HepG2 (cell line): ENCODE measurements around the gene DCP2. TPM values are rescaled to one million over a fixed set of nuclear protein-coding genes. Genes with fewer than 3 reads are reported as not detected.

ENCODE experiments used
- AHR ChIP-seq: IDR thresholded peaks from 2 replicates; pipeline ENCODE4 v1.6.1; 2018; ENCODE audit warnings: missing genetic modification reagents, missing compliant biosample characterization
- FOXA3 ChIP-seq: IDR thresholded peaks from 2 replicates; pipeline ENCODE4 v1.6.1; 2016; ENCODE audit warnings: missing genetic modification reagents, missing compliant biosample characterization
- FOXO1 ChIP-seq: sonication (generic); formaldehyde crosslinking; IDR thresholded peaks from 2 replicates; pipeline ENCODE4 v1.4.0; 2020; ENCODE audit warnings: missing genetic modification reagents
- GABPB1 ChIP-seq: IDR thresholded peaks from 2 replicates; pipeline ENCODE4 v1.6.1; 2016; ENCODE audit warnings: mild to moderate bottlenecking, missing genetic modification reagents, moderate library complexity, missing compliant biosample characterization
- HOXA3 ChIP-seq: sonication (generic); formaldehyde crosslinking; IDR thresholded peaks from 2 replicates; pipeline ENCODE4 v1.5.0; 2020; ENCODE audit warnings: missing genetic modification reagents
- HOXD1 ChIP-seq: sonication (generic); formaldehyde crosslinking; IDR thresholded peaks from 2 replicates; pipeline ENCODE4 v1.5.0; 2020; ENCODE audit warnings: missing genetic modification reagents
- KAT2B ChIP-seq: fragments of 150-350 bp; IDR thresholded peaks from 2 replicates; pipeline ENCODE4 v1.6.1; 2014; ENCODE audit warnings: low read depth, low read length, borderline replicate concordance
- MBNL3 ChIP-seq: fragments of 250-450 bp; sonication (Bioruptor Pico); conservative IDR thresholded peaks from 2 replicates; pipeline ENCODE4 v1.8.0; 2022; ENCODE audit warnings: mild to moderate bottlenecking, inconsistent platforms
- MED13 ChIP-seq: sonication (generic); formaldehyde crosslinking; IDR thresholded peaks from 2 replicates; pipeline ENCODE4 v1.5.0; 2020; ENCODE audit warnings: missing genetic modification reagents
- MXD4 ChIP-seq: IDR thresholded peaks from 2 replicates; pipeline ENCODE4 v1.6.1; 2016; ENCODE audit warnings: mild to moderate bottlenecking, missing biosample characterization, missing genetic modification reagents
- NFIC ChIP-seq: IDR thresholded peaks from 2 replicates; pipeline ENCODE4 v1.6.1; 2012; ENCODE audit warnings: mild to moderate bottlenecking, low read length, inconsistent platforms
- NFYB ChIP-seq: sonication (generic); formaldehyde crosslinking; IDR thresholded peaks from 2 replicates; pipeline ENCODE4 v1.4.0; 2020; ENCODE audit warnings: missing genetic modification reagents
- NFYC ChIP-seq: IDR thresholded peaks from 2 replicates; pipeline ENCODE4 v1.6.1; 2016; ENCODE audit warnings: missing genetic modification reagents, missing compliant biosample characterization
- NR2F6 ChIP-seq, 2 experiments: IDR thresholded peaks; 2 replicates each; pipeline ENCODE4 v1.6.1; 2016; ENCODE audit warnings: antibody characterized with exemption in 1 of 2, mild to moderate bottlenecking in 1 of 2
- PHF8 ChIP-seq: sonication (generic); formaldehyde crosslinking; IDR thresholded peaks from 2 replicates; pipeline ENCODE4 v1.5.0; 2020; ENCODE audit warnings: missing genetic modification reagents
- RFXAP ChIP-seq: sonication (generic); formaldehyde crosslinking; IDR thresholded peaks from 2 replicates; pipeline ENCODE4 v1.4.0; 2020; ENCODE audit warnings: missing genetic modification reagents, borderline replicate concordance
- SCMH1 ChIP-seq: sonication (generic); formaldehyde crosslinking; IDR thresholded peaks from 2 replicates; pipeline ENCODE4 v1.9.0; 2021; ENCODE audit warnings: missing genetic modification reagents, mild to moderate bottlenecking, borderline replicate concordance
- SMAD1 ChIP-seq: sonication (generic); formaldehyde crosslinking; IDR thresholded peaks from 2 replicates; pipeline ENCODE4 v1.4.0; 2020; ENCODE audit warnings: missing genetic modification reagents, low read depth, mild to moderate bottlenecking, borderline replicate concordance
- SMC3 ChIP-seq: IDR thresholded peaks from 2 replicates; pipeline ENCODE4 v1.6.1; 2011; ENCODE audit warnings: low read length, improper control_type of control experiment
- TCF7 ChIP-seq: sonication (generic); IDR thresholded peaks from 2 replicates; pipeline ENCODE4 v1.6.1; 2016; ENCODE audit warnings: antibody characterized with exemption, low read depth
- TCF7L2 ChIP-seq: IDR thresholded peaks from 2 replicates; pipeline ENCODE4 v1.6.1; 2011; ENCODE audit warnings: mild to moderate bottlenecking, low read depth, low read length, moderate library complexity
- YEATS4 ChIP-seq: sonication (generic); formaldehyde crosslinking; IDR thresholded peaks from 2 replicates; pipeline ENCODE4 v1.4.0; 2020; ENCODE audit warnings: missing genetic modification reagents, borderline replicate concordance
- ZBTB1 ChIP-seq: sonication (generic); formaldehyde crosslinking; IDR thresholded peaks from 2 replicates; pipeline ENCODE4 v1.4.0; 2020; ENCODE audit warnings: missing genetic modification reagents, borderline replicate concordance
- ZIK1 ChIP-seq: sonication (generic); formaldehyde crosslinking; IDR thresholded peaks from 2 replicates; pipeline ENCODE4 v1.5.0; 2020; ENCODE audit warnings: mild to moderate bottlenecking, low read depth, missing genetic modification reagents, borderline replicate concordance
- ZNF317 ChIP-seq: sonication (generic); formaldehyde crosslinking; IDR thresholded peaks from 2 replicates; pipeline ENCODE4 v1.5.0; 2020; ENCODE audit warnings: mild to moderate bottlenecking, missing genetic modification reagents
- ZNF326 ChIP-seq: sonication (generic); formaldehyde crosslinking; IDR thresholded peaks from 2 replicates; pipeline ENCODE4 v1.4.0; 2020; ENCODE audit warnings: missing genetic modification reagents, borderline replicate concordance
- ZNF343 ChIP-seq: sonication (generic); formaldehyde crosslinking; IDR thresholded peaks from 2 replicates; pipeline ENCODE4 v1.4.0; 2020; ENCODE audit warnings: mild to moderate bottlenecking, missing genetic modification reagents
- ZNF382 ChIP-seq: sonication (generic); formaldehyde crosslinking; IDR thresholded peaks from 2 replicates; pipeline ENCODE4 v1.5.0; 2020; ENCODE audit warnings: missing genetic modification reagents, mild to moderate bottlenecking, borderline replicate concordance
- ZNF460 ChIP-seq: sonication (generic); formaldehyde crosslinking; IDR thresholded peaks from 2 replicates; pipeline ENCODE4 v1.5.1; 2020; ENCODE audit warnings: missing genetic modification reagents, mild to moderate bottlenecking, borderline replicate concordance
- ZNF557 ChIP-seq: sonication (generic); formaldehyde crosslinking; IDR thresholded peaks from 2 replicates; pipeline ENCODE4 v1.4.0; 2020; ENCODE audit warnings: missing genetic modification reagents
- ZNF629 ChIP-seq: sonication (generic); formaldehyde crosslinking; conservative IDR thresholded peaks from 2 replicates; pipeline ENCODE4 v1.5.0; 2020; ENCODE audit warnings: missing genetic modification reagents
- ZNF780A ChIP-seq: sonication (generic); formaldehyde crosslinking; IDR thresholded peaks from 2 replicates; pipeline ENCODE4 v1.8.0; 2022; ENCODE audit warnings: mild to moderate bottlenecking, missing genetic modification reagents, moderate library complexity
- ZNF792 ChIP-seq: IDR thresholded peaks from 2 replicates; pipeline ENCODE4 v1.6.1; 2016
- ZNF883 ChIP-seq: sonication (generic); formaldehyde crosslinking; IDR thresholded peaks from 2 replicates; pipeline ENCODE4 v1.5.1; 2020; ENCODE audit warnings: mild to moderate bottlenecking, missing genetic modification reagents; ENCODE audit errors: not compliant biosample characterization
- ZSCAN21 ChIP-seq: sonication (generic); formaldehyde crosslinking; IDR thresholded peaks from 2 replicates; pipeline ENCODE4 v1.8.0; 2022; ENCODE audit warnings: mild to moderate bottlenecking, missing genetic modification reagents, moderate library complexity, borderline replicate concordance
- ZSCAN25 ChIP-seq: sonication (generic); formaldehyde crosslinking; IDR thresholded peaks from 2 replicates; pipeline ENCODE4 v1.8.0; 2022; ENCODE audit warnings: mild to moderate bottlenecking, missing genetic modification reagents
- polyA plus RNA-seq, 8 experiments: library from polyadenylated mRNA; depleted of rRNA in 3 of 8; stranded (reverse) in 7 of 8; unstranded in 1 of 8; fragments of >200 nt; fragmentation: Illumina TruSeq in 4 of 8; extraction: Trizol in 4 of 8; gene quantifications; 2 replicates each; pipeline versions ENCODE4 v1.2.1 to v1.2.3, GENCODE V29; 2011 to 2016; ENCODE audit warnings: low read depth in 4 of 8, missing spikeins in 1 of 8, mixed read lengths in 1 of 8; ENCODE audit not compliant: insufficient read depth in 1 of 8
- total RNA-seq, 5 experiments: library from RNA; depleted of rRNA; stranded (reverse); fragments of >200 nt; fragmentation: Illumina TruSeq; extraction: Trizol; gene quantifications; 2 replicates each; pipeline ENCODE4 v1.2.3, GENCODE V29; 2016; ENCODE audit warnings: low read depth in 1 of 5

Gene DCP2
- total and polyA plus RNA-seq, 2 of the 13 experiments (the other 11 are each of a cell fraction or from before 2014, with no cell fraction given) = 16.2 to 63.4 TPM

- 0 out of 2 replicates have a peak, but pooled peaks have one; percentile 32 for TF ChIP-seq ZSCAN25 (CRISPR knock-in tag)
- TF ChIP-seq FOXO1 (CRISPR knock-in tag) = no peak
- peak; percentile 76 for TF ChIP-seq YEATS4
- TF ChIP-seq SCMH1 = no peak
- peak; percentile 98 for TF ChIP-seq RFXAP (CRISPR knock-in tag)
- no peak for TF ChIP-seq ZNF780A (CRISPR knock-in tag)
- TF ChIP-seq NFYC (CRISPR knock-in tag) = peak; percentile 98
- peak; percentile 35; the same call in 1 of the 2 replicates for TF ChIP-seq ZNF557
- TF ChIP-seq FOXA3 (CRISPR knock-in tag) = peak; percentile 52
- TF ChIP-seq ZNF343 (CRISPR knock-in tag) = 0 out of 2 replicates have a peak, but pooled peaks have one; percentile 21
- no peak for TF ChIP-seq NFIC
- TF ChIP-seq PHF8 (CRISPR knock-in tag) = peak; percentile 92
- TF ChIP-seq ZNF460 = no peak
- TF ChIP-seq MBNL3 (CRISPR knock-in tag) = no peak
- no peak for TF ChIP-seq ZNF382
- peak; percentile 55; the same call in 1 of the 2 replicates for TF ChIP-seq ZIK1 (CRISPR knock-in tag)
- no peak for TF ChIP-seq ZNF326 (CRISPR knock-in tag)
- no peak for TF ChIP-seq TCF7L2
- no peak; the same call in none of the 2 replicates for TF ChIP-seq ZNF317
- no peak for TF ChIP-seq ZSCAN21 (CRISPR knock-in tag)
- TF ChIP-seq SMC3 = no peak
- TF ChIP-seq HOXA3 = peak; percentile 44; the same call in 1 of the 2 replicates
- peak; percentile 85; the same call in 1 of the 2 replicates for TF ChIP-seq AHR (CRISPR knock-in tag)
- TF ChIP-seq ZNF883 (CRISPR knock-in tag) = peak; percentile 74
- peak; percentile 96 for TF ChIP-seq NFYB (CRISPR knock-in tag)
- TF ChIP-seq HOXD1 (CRISPR knock-in tag) = no peak
- peak; percentile 16; the same call in 1 of the 2 replicates for TF ChIP-seq ZNF629 (CRISPR knock-in tag)
- no peak for TF ChIP-seq TCF7
- TF ChIP-seq NR2F6 (IDR thresholded peaks at IDR 0.05) = no peak
- TF ChIP-seq NR2F6 (CRISPR knock-in tag; IDR thresholded peaks at IDR 0.05) = peak; percentile 5; the same call in 1 of the 2 replicates
- peak; percentile 90 for TF ChIP-seq GABPB1 (CRISPR knock-in tag)
- TF ChIP-seq ZNF792 (CRISPR knock-in tag) = 0 out of 2 replicates have a peak, but pooled peaks have one; percentile 71
- no peak for TF ChIP-seq MED13 (CRISPR knock-in tag)
- TF ChIP-seq ZBTB1 (CRISPR knock-in tag) = no peak
- no peak for TF ChIP-seq KAT2B
- TF ChIP-seq SMAD1 (CRISPR knock-in tag) = no peak
- TF ChIP-seq MXD4 (CRISPR knock-in tag) = peak; percentile 69; the same call in 1 of the 2 replicates
These were observed at the start of gene DCP2 (continued) for GRCh38 chr5:112976432-112977309.
